Panc1 (cell line): ENCODE data around the gene NCK2. TPM values are rescaled to one million over a fixed set of nuclear protein-coding genes. Genes with fewer than 3 reads are reported as not detected.

Source experiments
- ATAC-seq: fragments of 200-7000 bp; cut with Tn5 transposase; 2 replicates; pipeline ENCODE4 v1.9.1; 2020; ENCODE audit warnings: mild to moderate bottlenecking, moderate library complexity
- BruUV-seq: library from RNA; stranded (reverse); fragments of 400-500 nt; replicated peaks from 2 replicates; lab custom pipeline; 2021; lab: Mats Ljungman, UMichigan
- CTCF ChIA-PET: fragments of 300-600 bp; sonication (Branson Sonifier 250); formaldehyde crosslinking; loops from one replicate; lab custom pipeline; 2022; ENCODE audit warnings: antibody characterized with exemption; lab: Charles Lee
- POLR2A ChIA-PET: fragments of 300-600 bp; sonication (Branson Sonifier 250); formaldehyde crosslinking; loops from one replicate; lab custom pipeline; 2022; ENCODE audit warnings: antibody characterized with exemption; lab: Charles Lee
- DNase-seq: peaks from one replicate; pipeline ENCODE4 v3.0.0-alpha.2; 2010; ENCODE audit warnings: low read depth, low spot score
- H3K27ac ChIP-seq: 2 replicates; pipeline ENCODE4 v1.5.1; 2011; ENCODE audit warnings: mild to moderate bottlenecking, low read length, inconsistent platforms
- H3K27me3 ChIP-seq: fragments of 200-500 bp; sonication (Bioruptor generic); 2 replicates; pipeline ENCODE4 v1.6.0; 2014; ENCODE audit warnings: low read length, inconsistent platforms; ENCODE audit not compliant: control insufficient read depth, insufficient read depth
- H3K36me3 ChIP-seq: fragments of 200-500 bp; sonication (Bioruptor generic); 2 replicates; pipeline ENCODE4 v1.5.1; 2014; ENCODE audit warnings: inconsistent platforms, mild to moderate bottlenecking, low read length, moderate library complexity; ENCODE audit not compliant: control insufficient read depth, insufficient read depth
- H3K4me1 ChIP-seq: 2 replicates; pipeline ENCODE4 v1.5.1; 2011; ENCODE audit warnings: inconsistent platforms, mild to moderate bottlenecking, low read length, moderate library complexity; ENCODE audit not compliant: control insufficient read depth, insufficient read depth
- H3K4me3 ChIP-seq, 2 experiments: 2 replicates each; pipeline ENCODE4 v1.5.1; 2011 to 2012; ENCODE audit warnings: low read depth in 2 of 2, low read length in 2 of 2, mild to moderate bottlenecking in 2 of 2, inconsistent platforms in 1 of 2, moderate library complexity in 1 of 2
- H3K9me3 ChIP-seq: fragments of 200-500 bp; sonication (Bioruptor generic); 2 replicates; pipeline ENCODE4 v1.5.1; 2014; ENCODE audit warnings: low read depth, mild to moderate bottlenecking, inconsistent platforms, low read length, moderate library complexity; ENCODE audit not compliant: control insufficient read depth, insufficient read depth
- POLR2AphosphoS5 ChIP-seq: IDR thresholded peaks from 2 replicates; pipeline ENCODE4 v1.6.1; 2012; ENCODE audit warnings: mild to moderate bottlenecking, low read depth, low read length, moderate library complexity
- SIN3A ChIP-seq: IDR thresholded peaks from 2 replicates; pipeline ENCODE4 v1.6.1; 2012; ENCODE audit warnings: low read depth, mild to moderate bottlenecking, low read length, moderate library complexity, borderline replicate concordance; ENCODE audit not compliant: insufficient read depth
- TCF7L2 ChIP-seq: IDR thresholded peaks from 2 replicates; pipeline ENCODE4 v1.6.1; 2011; ENCODE audit warnings: mild to moderate bottlenecking, low read depth, low read length, inconsistent platforms
- in situ Hi-C: cut with HindIII; loops from 2 replicates; pipeline ENCODE4 v1.10.0; 2016; ENCODE audit warnings: low sequenced_read_pairs, low pct_unique_long_range_greater_than_20kb
- intact Hi-C: fragments of 100-400 bp; cut with micrococcal nuclease; formaldehyde crosslinking; loops from one replicate; pipeline ENCODE4 v1.10.0; 2022; ENCODE audit not compliant: unreplicated experiment
- total RNA-seq: library from RNA; stranded (reverse); gene quantifications from one replicate; pipeline ENCODE4 v1.2.1, GENCODE V29; 2021; ENCODE audit not compliant: unreplicated experiment
- TF ChIP-seq, protein P1 (sequence below): fragments of 450-650 bp; IDR thresholded peaks from 2 replicates; pipeline ENCODE4 v1.5.1; 2017; ENCODE audit warnings: mild to moderate bottlenecking
- TF ChIP-seq, protein P2 (sequence below), 2 experiments: IDR thresholded peaks; 2 replicates each; pipeline ENCODE4 v1.6.1; 2011 to 2012; ENCODE audit warnings: low read depth in 2 of 2, control low read depth in 1 of 2, low read length in 1 of 2, mild to moderate bottlenecking in 1 of 2, moderate library complexity in 1 of 2; ENCODE audit not compliant: insufficient read depth in 1 of 2

NCK2 gene
- total RNA-seq, 1 experiment from 2014 or later = 60.7 TPM

DNA sequence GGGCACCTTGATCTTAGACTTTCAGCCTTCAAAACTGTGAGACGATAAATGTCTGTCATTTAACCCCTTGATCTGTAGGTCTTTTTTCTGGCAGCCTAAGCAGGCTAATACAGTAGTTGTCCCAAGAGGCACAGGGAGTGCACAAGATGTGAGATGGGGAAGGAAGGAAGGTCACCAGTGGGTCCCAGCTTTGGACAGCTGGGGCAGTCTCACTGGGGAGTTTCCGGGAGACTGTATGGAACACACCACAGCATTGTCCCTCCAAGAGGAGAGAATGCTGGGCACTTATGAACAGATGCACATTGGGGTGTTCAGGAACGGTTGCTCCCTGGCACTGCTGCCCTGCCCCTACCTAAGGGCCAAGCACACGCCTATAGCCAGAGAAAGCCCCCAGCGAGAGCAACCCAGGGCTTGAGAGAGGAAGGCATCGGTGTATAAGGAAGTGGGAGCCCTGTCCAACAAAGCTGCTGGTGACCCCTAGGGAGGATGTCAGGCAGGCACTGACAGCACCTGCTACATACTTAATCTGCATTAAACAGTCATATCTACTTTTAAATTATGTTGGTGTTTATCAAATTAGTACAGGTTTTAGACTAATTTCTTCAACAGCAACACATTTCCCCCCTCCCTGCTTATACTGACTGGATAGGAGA lies 11.6 kb upstream of the NCK2 start:
- Histone ChIP-seq H3K9me3 (no peaks in the 10 kb centered on the region), H3K4me3 (no peak overlapping the region)
- in situ Hi-C loops = no loop called here

DNA sequence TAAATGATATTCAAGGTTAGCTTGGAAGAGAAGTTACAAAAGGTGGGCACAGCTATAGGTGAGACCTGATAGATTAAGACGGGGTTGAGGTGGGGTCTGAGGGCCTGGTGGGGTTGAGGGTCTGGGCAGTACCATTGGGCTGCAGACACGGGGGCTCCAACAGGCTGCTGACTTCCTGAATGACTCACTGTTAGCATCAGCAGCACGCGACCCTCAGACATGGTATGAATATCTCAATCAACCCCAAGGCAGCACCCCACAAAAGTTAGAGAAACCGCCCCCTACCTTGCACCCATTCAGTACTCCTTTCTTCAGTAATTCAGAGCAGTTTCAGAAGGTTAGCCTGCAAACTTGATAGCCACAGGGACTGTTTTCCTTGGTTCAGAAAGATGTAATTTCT lies 10.8 kb upstream of the NCK2 start:
- Histone ChIP-seq H3K36me3 (no peaks in the 10 kb centered on the region), H3K4me1 (no peaks in the 10 kb centered on the region), H3K27ac (no peak overlapping the region), H3K4me3 (no peak overlapping the region), H3K27me3 (peaks cover 10% of the 10 kb centered on the region), H3K9me3 (no peaks in the 10 kb centered on the region)
- ChIA-PET CTCF (no interaction called here), POLR2A (no interaction called here)
- TF ChIP-seq, protein P1, sequence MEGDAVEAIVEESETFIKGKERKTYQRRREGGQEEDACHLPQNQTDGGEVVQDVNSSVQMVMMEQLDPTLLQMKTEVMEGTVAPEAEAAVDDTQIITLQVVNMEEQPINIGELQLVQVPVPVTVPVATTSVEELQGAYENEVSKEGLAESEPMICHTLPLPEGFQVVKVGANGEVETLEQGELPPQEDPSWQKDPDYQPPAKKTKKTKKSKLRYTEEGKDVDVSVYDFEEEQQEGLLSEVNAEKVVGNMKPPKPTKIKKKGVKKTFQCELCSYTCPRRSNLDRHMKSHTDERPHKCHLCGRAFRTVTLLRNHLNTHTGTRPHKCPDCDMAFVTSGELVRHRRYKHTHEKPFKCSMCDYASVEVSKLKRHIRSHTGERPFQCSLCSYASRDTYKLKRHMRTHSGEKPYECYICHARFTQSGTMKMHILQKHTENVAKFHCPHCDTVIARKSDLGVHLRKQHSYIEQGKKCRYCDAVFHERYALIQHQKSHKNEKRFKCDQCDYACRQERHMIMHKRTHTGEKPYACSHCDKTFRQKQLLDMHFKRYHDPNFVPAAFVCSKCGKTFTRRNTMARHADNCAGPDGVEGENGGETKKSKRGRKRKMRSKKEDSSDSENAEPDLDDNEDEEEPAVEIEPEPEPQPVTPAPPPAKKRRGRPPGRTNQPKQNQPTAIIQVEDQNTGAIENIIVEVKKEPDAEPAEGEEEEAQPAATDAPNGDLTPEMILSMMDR = no peak
- no peak for TF ChIP-seq POLR2AphosphoS5
- no peak for TF ChIP-seq TCF7L2
- TF ChIP-seq, protein P2, sequence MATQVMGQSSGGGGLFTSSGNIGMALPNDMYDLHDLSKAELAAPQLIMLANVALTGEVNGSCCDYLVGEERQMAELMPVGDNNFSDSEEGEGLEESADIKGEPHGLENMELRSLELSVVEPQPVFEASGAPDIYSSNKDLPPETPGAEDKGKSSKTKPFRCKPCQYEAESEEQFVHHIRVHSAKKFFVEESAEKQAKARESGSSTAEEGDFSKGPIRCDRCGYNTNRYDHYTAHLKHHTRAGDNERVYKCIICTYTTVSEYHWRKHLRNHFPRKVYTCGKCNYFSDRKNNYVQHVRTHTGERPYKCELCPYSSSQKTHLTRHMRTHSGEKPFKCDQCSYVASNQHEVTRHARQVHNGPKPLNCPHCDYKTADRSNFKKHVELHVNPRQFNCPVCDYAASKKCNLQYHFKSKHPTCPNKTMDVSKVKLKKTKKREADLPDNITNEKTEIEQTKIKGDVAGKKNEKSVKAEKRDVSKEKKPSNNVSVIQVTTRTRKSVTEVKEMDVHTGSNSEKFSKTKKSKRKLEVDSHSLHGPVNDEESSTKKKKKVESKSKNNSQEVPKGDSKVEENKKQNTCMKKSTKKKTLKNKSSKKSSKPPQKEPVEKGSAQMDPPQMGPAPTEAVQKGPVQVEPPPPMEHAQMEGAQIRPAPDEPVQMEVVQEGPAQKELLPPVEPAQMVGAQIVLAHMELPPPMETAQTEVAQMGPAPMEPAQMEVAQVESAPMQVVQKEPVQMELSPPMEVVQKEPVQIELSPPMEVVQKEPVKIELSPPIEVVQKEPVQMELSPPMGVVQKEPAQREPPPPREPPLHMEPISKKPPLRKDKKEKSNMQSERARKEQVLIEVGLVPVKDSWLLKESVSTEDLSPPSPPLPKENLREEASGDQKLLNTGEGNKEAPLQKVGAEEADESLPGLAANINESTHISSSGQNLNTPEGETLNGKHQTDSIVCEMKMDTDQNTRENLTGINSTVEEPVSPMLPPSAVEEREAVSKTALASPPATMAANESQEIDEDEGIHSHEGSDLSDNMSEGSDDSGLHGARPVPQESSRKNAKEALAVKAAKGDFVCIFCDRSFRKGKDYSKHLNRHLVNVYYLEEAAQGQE (IDR thresholded peaks at IDR 0.05; ENCODE audit: insufficient read depth in 1 of 2, low read depth in 2 of 2, low read length in 1 of 2) = no peak
- TF ChIP-seq SIN3A = no peak
- DNase-seq (no peak), ATAC-seq (no peak)
- in situ Hi-C loops = no loop called here
- no TSS peak for BruUV-seq
- intact Hi-C loops = no loop called here

More for the DNA sequence above, 11.6 kb upstream of the NCK2 start:
- intact Hi-C loops = no loop called here
- no peaks in the 10 kb centered on the region for H3K4me1 ChIP-seq
- TF ChIP-seq POLR2AphosphoS5 (no peak), TCF7L2 (no peak), SIN3A (no peak)
- TF ChIP-seq, protein P1 = no peak
- TF ChIP-seq, protein P2 (IDR thresholded peaks at IDR 0.05; ENCODE audit: insufficient read depth in 1 of 2, low read depth in 2 of 2, low read length in 1 of 2) = no peak
- ATAC-seq = no peak
- ChIA-PET CTCF (no interaction called here), POLR2A (no interaction called here)
- H3K27ac ChIP-seq = no peak overlapping the region
- no peaks in the 10 kb centered on the region for H3K36me3 ChIP-seq
- DNase-seq = no peak
- H3K27me3 ChIP-seq = peaks cover 10% of the 10 kb centered on the region
- BruUV-seq = no TSS peak
